ENCODE results near the gene RPA1. TPM values are rescaled to one million over a fixed set of nuclear protein-coding genes. Genes with fewer than 3 reads are reported as not detected.
A peak's percentile ranks its signal among the peaks of the same experiment; 100 is the strongest.

RPA1 gene
- total and polyA plus RNA-seq, 4 donors: 9.2 to 29.5 (median 11.9) TPM

DNA sequence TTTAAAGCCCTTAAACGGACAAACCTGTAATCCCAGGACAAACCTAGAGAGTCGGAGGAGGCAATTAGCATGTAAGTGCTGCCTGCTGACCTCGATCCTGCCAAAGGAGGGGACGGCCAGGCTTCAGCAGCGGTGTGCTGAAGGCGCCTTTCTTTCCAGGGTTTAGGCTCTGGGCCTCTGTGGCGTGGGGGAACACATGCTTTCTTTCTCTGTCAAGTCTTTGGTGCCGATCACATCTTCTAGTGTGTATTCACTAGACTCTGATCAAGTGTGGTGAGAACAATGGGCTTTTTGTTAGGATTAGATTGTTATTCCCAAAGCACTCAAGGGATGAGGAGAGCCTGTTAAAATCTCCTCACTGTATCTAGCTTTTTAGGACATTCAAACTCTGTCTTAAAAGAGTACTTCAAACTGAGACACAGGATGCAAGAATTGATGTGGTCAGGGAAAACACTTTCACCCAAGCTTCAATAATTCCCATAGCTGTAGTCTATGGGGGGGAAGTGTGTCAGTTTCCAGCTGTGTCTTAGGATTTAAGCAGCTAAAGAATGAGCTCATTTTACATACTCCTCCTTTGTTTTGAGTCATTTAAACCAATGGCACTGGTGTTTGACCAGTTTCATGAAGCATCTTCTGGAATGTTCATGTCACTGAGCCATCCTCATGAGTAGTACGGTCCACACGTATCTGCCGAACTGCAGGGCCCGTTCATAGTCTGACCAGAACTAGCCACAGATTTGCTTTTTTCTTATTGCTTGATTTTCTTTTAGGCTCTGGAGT, 51.2 kb downstream of the RPA1 start:
- H3K27ac ChIP-seq (ENCODE audit: low read depth in 1 of 2, low read length in 2 of 2): no peak overlapping the region
- TF ChIP-seq, protein P1, sequence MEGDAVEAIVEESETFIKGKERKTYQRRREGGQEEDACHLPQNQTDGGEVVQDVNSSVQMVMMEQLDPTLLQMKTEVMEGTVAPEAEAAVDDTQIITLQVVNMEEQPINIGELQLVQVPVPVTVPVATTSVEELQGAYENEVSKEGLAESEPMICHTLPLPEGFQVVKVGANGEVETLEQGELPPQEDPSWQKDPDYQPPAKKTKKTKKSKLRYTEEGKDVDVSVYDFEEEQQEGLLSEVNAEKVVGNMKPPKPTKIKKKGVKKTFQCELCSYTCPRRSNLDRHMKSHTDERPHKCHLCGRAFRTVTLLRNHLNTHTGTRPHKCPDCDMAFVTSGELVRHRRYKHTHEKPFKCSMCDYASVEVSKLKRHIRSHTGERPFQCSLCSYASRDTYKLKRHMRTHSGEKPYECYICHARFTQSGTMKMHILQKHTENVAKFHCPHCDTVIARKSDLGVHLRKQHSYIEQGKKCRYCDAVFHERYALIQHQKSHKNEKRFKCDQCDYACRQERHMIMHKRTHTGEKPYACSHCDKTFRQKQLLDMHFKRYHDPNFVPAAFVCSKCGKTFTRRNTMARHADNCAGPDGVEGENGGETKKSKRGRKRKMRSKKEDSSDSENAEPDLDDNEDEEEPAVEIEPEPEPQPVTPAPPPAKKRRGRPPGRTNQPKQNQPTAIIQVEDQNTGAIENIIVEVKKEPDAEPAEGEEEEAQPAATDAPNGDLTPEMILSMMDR (IDR thresholded peaks at IDR 0.05; ENCODE audit: low read depth, low read length, missing input control): no peak
- no peak for TF ChIP-seq RAD21 (IDR thresholded peaks at IDR 0.05)
- TF ChIP-seq, protein P2, sequence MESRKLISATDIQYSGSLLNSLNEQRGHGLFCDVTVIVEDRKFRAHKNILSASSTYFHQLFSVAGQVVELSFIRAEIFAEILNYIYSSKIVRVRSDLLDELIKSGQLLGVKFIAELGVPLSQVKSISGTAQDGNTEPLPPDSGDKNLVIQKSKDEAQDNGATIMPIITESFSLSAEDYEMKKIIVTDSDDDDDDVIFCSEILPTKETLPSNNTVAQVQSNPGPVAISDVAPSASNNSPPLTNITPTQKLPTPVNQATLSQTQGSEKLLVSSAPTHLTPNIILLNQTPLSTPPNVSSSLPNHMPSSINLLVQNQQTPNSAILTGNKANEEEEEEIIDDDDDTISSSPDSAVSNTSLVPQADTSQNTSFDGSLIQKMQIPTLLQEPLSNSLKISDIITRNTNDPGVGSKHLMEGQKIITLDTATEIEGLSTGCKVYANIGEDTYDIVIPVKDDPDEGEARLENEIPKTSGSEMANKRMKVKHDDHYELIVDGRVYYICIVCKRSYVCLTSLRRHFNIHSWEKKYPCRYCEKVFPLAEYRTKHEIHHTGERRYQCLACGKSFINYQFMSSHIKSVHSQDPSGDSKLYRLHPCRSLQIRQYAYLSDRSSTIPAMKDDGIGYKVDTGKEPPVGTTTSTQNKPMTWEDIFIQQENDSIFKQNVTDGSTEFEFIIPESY (IDR thresholded peaks at IDR 0.05): no peak
- no peak for TF ChIP-seq SP1 (IDR thresholded peaks at IDR 0.05)
- TF ChIP-seq EGR1 (IDR thresholded peaks at IDR 0.05; ENCODE audit: low read depth in 2 of 2): no peak
- TF ChIP-seq JUND (IDR thresholded peaks at IDR 0.05): no peak

DNA sequence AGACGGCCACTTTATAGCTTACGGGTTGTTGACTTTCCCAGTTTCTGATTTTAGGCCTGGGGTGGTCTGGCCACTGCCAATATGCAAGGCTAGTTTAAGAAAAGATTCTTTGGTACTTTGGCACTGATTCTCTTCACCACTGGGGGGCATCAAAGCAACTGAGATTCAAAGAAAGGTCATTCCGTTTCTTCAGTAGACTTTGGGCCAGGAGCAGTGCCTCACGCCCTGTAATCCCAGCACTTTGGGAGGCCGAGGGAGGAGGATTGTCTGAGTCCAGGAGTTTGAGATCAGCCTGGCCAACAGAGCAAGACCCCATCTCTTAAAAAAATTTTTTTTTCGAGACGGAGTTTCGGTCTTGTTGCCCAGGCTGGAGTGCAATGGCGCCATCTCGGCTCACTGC, 53.0 kb downstream of the RPA1 start:
- 79% methylated on average over 10 of the region's 10 CpGs for WGBS
- no peaks in the 10 kb centered on the region for H3K9me3 ChIP-seq (ENCODE audit: control insufficient read depth in 4 of 4, low read length in 3 of 4)
- H3K9ac ChIP-seq (ENCODE audit: low read depth in 1 of 2, low read length in 2 of 2): no peak overlapping the region
- no peaks in the 10 kb centered on the region for H3K4me1 ChIP-seq (ENCODE audit: control insufficient read depth in 4 of 4, insufficient read depth in 4 of 4, low read length in 3 of 4)
- peaks cover 6 to 76% (median 42%) of the 10 kb centered on the region in 4 donors for H3K36me3 ChIP-seq (ENCODE audit: control insufficient read depth in 4 of 4, insufficient read depth in 3 of 4, low read depth in 1 of 4, low read length in 3 of 4)
- H3K4me3 ChIP-seq (ENCODE audit: low read depth in 1 of 3, low read length in 3 of 3): no peak overlapping the region
- no peak for DNase-seq (ENCODE audit: low spot score)
- TF ChIP-seq EGR1 (IDR thresholded peaks at IDR 0.05; ENCODE audit: low read depth in 2 of 2) (no peak), RAD21 (IDR thresholded peaks at IDR 0.05) (peak; percentile 68 to 80), FOXA2 (IDR thresholded peaks at IDR 0.05) (no peak), HNF4A (conservative IDR thresholded peaks at IDR 0.05) (peak in 1 of 2 donors; percentile 37)
- TF ChIP-seq, protein P3, sequence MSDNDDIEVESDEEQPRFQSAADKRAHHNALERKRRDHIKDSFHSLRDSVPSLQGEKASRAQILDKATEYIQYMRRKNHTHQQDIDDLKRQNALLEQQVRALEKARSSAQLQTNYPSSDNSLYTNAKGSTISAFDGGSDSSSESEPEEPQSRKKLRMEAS (IDR thresholded peaks at IDR 0.05): no peak
- TF ChIP-seq, protein P1 (IDR thresholded peaks at IDR 0.05; ENCODE audit: low read depth, low read length, missing input control): peak; percentile 45
- H3K27me3 ChIP-seq (ENCODE audit: control insufficient read depth in 4 of 4, insufficient read depth in 4 of 4, low read length in 3 of 4): no peaks in the 10 kb centered on the region
- no peak overlapping the region for H3K27ac ChIP-seq (ENCODE audit: low read depth in 1 of 2, low read length in 2 of 2)

More for the DNA sequence above, 51.2 kb downstream of the RPA1 start:
- WGBS: 94% methylated on average over 12 of the region's 12 CpGs
- H3K27me3 ChIP-seq (ENCODE audit: control insufficient read depth in 4 of 4, insufficient read depth in 4 of 4, low read length in 3 of 4): no peaks in the 10 kb centered on the region
- no peak overlapping the region for H3K4me3 ChIP-seq (ENCODE audit: low read depth in 1 of 3, low read length in 3 of 3)
- no peak for DNase-seq (ENCODE audit: low spot score)
- H3K36me3 ChIP-seq (ENCODE audit: control insufficient read depth in 4 of 4, insufficient read depth in 3 of 4, low read depth in 1 of 4, low read length in 3 of 4): peaks cover 6 to 80% (median 50%) of the 10 kb centered on the region in 4 donors
- H3K4me1 ChIP-seq (ENCODE audit: control insufficient read depth in 4 of 4, insufficient read depth in 4 of 4, low read length in 3 of 4): no peaks in the 10 kb centered on the region
- H3K9ac ChIP-seq (ENCODE audit: low read depth in 1 of 2, low read length in 2 of 2): no peak overlapping the region
- no peaks in the 10 kb centered on the region for H3K9me3 ChIP-seq (ENCODE audit: control insufficient read depth in 4 of 4, low read length in 3 of 4)
